Transverse colon (tissue), 4 donors: ENCODE results near the gene PCDHB7. TPM values are rescaled to one million over a fixed set of nuclear protein-coding genes. Genes with fewer than 3 reads are reported as not detected.
"Not testable (repeated sequence)": the region's sequence is repeated elsewhere in the genome, so short reads cannot be mapped to it uniquely, and the experiment has no call there.

ENCODE experiments used
- DNase-seq: peaks from one replicate; pipeline ENCODE4 v3.0.0-alpha.2; 2019
- H3K27ac ChIP-seq, 4 donors: fragments of 200-600 bp; sonication (generic); 2 replicates each; pipeline ENCODE4 v1.5.1; 2016 to 2018; ENCODE audit warnings: inconsistent platforms in 4 of 4
- H3K27me3 ChIP-seq: fragments of 200-600 bp; sonication (generic); 2 replicates; pipeline ENCODE4 v1.5.1; 2017; ENCODE audit warnings: inconsistent platforms
- H3K36me3 ChIP-seq, 4 donors: fragments of 200-600 bp; sonication (generic); 2 replicates each; pipeline ENCODE4 v1.5.1; 2017 to 2019; ENCODE audit warnings: inconsistent platforms in 4 of 4
- H3K4me1 ChIP-seq, 4 donors: fragments of 200-600 bp; sonication (generic); 2 replicates each; pipeline ENCODE4 v1.5.1; 2017 to 2020; ENCODE audit warnings: inconsistent platforms in 4 of 4
- H3K4me3 ChIP-seq, 4 donors: fragments of 200-600 bp; sonication (generic); 1 replicate in 1 of 4; 2 replicates in 3 of 4; pipeline versions ENCODE4 v1.5.1 to v1.6.1; 2017 to 2019; ENCODE audit warnings: inconsistent platforms in 4 of 4
- H3K9me3 ChIP-seq, 2 donors: fragments of 200-600 bp; sonication (generic); 2 replicates each; pipeline ENCODE4 v1.5.1; 2017 to 2019; ENCODE audit warnings: inconsistent platforms in 2 of 2
- CTCF ChIP-seq, 5 experiments: fragments of 200-600 bp in 3 of 5; fragments of 450-650 bp in 2 of 5; sonication (generic) in 3 of 5; IDR thresholded peaks; 1 replicate in 2 of 5; 2 replicates in 3 of 5; pipeline ENCODE4 v1.5.1; 2016 to 2017; ENCODE audit warnings: antibody characterized with exemption in 5 of 5, inconsistent platforms in 3 of 5, mild to moderate bottlenecking in 2 of 5, moderate library complexity in 1 of 5
- EP300 ChIP-seq: sonication (generic); formaldehyde crosslinking; IDR thresholded peaks from one replicate; pipeline ENCODE4 v1.6.1; 2017; ENCODE audit warnings: antibody characterized with exemption, low read depth
- POLR2A ChIP-seq: fragments of 450-650 bp; IDR thresholded peaks from one replicate; pipeline ENCODE4 v1.6.1; 2016; ENCODE audit warnings: antibody characterized with exemption, mild to moderate bottlenecking, moderate library complexity
- POLR2AphosphoS5 ChIP-seq, 3 donors: sonication (generic); formaldehyde crosslinking; IDR thresholded peaks; one replicate each; pipeline ENCODE4 v1.6.1; 2016; ENCODE audit warnings: antibody characterized with exemption in 3 of 3
- WGBS, 2 donors: methylation state at CpG; one replicate each; pipeline ENCODE4 v1.1.5; 2018; ENCODE audit warnings: low coverage in 1 of 2; 5-methylcytosine and 5-hydroxymethylcytosine counted together
- in situ Hi-C, 4 donors: fragments of 200-750 bp; cut with MboI; loops; one replicate each; pipeline versions ENCODE4 v1.15.0 to v1.15.1; 2017; ENCODE audit warnings: low sequenced_read_pairs in 3 of 4, low pct_ligation_motif_present in 1 of 4, low pct_unique_long_range_greater_than_20kb in 1 of 4
- intact Hi-C: fragments of 100-400 bp; cut with DNase I; formaldehyde crosslinking; loops from one replicate; pipeline ENCODE4 v1.15.1; 2023; ENCODE audit warnings: low total_unique reads
- total RNA-seq, 4 donors: library from RNA; depleted of rRNA; stranded (reverse); fragments of >200 nt; gene quantifications; one replicate each; pipeline ENCODE4 v1.1.0, GENCODE V29; 2016

PCDHB7 gene
- total RNA-seq, 4 donors from 2014 or later, result 0.37 to 1.6 (median 0.67) TPM

DNA sequence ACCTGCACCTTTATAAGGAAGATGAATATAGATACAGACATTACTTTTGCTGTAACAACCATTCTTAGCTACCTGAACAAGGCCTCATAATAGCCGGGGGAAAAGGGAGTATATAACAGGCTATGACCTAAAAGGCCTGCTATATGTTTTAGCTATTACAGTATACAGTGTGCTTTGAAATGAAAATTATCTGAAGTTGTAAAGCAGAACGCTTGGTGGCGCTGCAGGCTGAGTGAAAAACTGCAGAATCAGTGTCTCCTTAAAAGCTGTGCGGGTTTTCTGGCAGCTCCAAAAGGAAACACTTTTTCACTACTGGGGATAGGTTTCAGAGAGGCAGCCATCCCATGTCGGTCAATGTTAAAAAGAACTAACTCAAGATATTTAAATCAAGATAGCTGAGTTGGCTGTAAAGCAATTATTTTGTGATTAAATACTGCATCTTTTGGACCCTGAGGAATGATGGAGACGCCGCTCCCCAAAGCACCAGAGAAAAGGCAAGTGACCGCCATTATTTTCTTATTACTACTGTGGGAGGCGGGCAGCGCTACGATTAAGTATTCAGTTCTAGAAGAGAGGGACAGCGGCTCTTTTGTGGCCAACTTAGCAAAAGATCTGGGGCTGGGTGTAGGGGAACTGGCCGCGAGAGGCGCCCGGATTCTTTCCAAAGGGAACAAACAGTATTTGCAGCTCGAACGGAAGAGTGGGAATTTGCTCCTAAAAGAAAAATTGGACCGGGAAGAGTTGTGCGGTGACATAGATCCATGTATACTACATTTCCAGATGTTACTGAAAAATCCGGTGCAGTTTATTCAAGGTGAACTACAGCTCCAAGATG, 16.7 kb upstream of the PCDHB7 start:
- H3K4me1 ChIP-seq, result no peaks in the 10 kb centered on the region
- no peak for DNase-seq
- no peaks in the 10 kb centered on the region for H3K36me3 ChIP-seq
- WGBS, 2 donors, result 51 to 59% methylated on average over 14 to 21 of the region's 21 CpGs
- in situ Hi-C loops (no loop called here), intact Hi-C loops (no loop called here)
- TF ChIP-seq EP300 (no peak), POLR2A (no peak), CTCF (IDR thresholded peaks at IDR 0.05) (no peak), POLR2AphosphoS5 (IDR thresholded peaks at IDR 0.05) (no peak)
- peaks cover 14 to 37% of the 10 kb centered on the region in 2 donors for H3K9me3 ChIP-seq
- no peak overlapping the region for H3K4me3 ChIP-seq
- no peak overlapping the region for H3K27ac ChIP-seq
- no peaks in the 10 kb centered on the region for H3K27me3 ChIP-seq

DNA sequence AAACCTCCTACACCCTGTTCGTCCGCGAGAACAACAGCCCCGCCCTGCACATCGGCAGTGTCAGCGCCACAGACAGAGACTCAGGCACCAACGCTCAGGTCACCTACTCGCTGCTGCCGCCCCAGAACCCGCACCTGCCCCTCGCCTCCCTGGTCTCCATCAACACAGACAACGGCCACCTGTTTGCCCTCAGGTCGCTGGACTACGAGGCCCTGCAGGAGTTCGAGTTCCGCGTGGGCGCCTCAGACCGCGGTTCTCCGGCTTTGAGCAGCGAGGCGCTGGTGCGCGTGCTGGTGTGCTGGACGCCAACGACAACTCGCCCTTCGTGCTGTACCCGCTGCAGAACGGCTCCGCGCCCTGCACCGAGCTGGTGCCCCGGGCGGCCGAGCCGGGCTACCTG, 15.1 kb upstream of the PCDHB7 start:
- intact Hi-C loops, in situ Hi-C loops, H3K27me3 ChIP-seq, H3K4me3 ChIP-seq, H3K4me1 ChIP-seq, DNase-seq, H3K27ac ChIP-seq, H3K36me3 ChIP-seq: not testable (repeated sequence)
- WGBS, 2 donors, result 75% methylated on average over 25 of the region's 38 CpGs; no CpG with 5 or more reads in 1 of the 2 donors
- H3K9me3 ChIP-seq, result peaks cover 12 to 30% of the 10 kb centered on the region in 2 donors

GRCh38 chr5:141157901-141158300, 14.5 kb upstream of the PCDHB7 start:
- H3K4me3 ChIP-seq, H3K27me3 ChIP-seq, in situ Hi-C loops, DNase-seq, H3K27ac ChIP-seq, intact Hi-C loops, H3K36me3 ChIP-seq, H3K4me1 ChIP-seq: not testable (repeated sequence)
- H3K9me3 ChIP-seq, result peaks cover 12 to 31% of the 10 kb centered on the region in 2 donors
- 69% methylated on average over 8 of the region's 28 CpGs; no CpG with 5 or more reads in 1 of the 2 donors for WGBS, 2 donors

- Histone ChIP-seq H3K27me3 (peaks cover 18% of the 10 kb centered on the region), H3K9me3 (peaks cover 30 to 34% of the 10 kb centered on the region in 2 donors)
- DNase-seq, H3K4me3 ChIP-seq, H3K36me3 ChIP-seq, H3K4me1 ChIP-seq, in situ Hi-C loops, H3K27ac ChIP-seq, intact Hi-C loops: not testable (repeated sequence)
- 73 to 80% methylated on average over 10 to 66 of the region's 79 CpGs for WGBS, 2 donors
Observed at GRCh38 chr5:141174291-141175104, 2.1 kb downstream of the PCDHB7 start.

DNA sequence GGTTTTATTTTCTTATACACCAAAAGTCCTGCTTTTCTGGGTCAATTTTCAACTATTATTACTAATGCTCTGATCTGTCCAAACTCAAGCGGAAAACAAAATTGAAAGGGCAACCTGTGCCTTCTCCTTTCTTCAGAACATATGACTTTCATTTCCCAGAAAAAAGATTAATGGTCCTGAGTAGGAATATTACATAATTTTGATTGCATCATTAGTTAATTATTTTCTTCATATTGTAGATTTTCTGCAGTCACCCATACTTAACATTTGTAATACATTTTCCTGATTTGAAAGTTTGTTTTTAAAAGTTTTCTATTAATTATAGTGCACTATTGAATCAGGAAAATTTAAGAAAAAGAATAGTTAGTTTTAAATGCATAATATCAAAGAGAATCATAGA, 3.5 kb downstream of the PCDHB7 start:
- intact Hi-C loops (no loop called here), in situ Hi-C loops (no loop called here)
- DNase-seq, result no peak
- H3K4me3 ChIP-seq, result no peak overlapping the region
- WGBS, 2 donors, result 69 to 72% methylated on average over 1 of the region's 1 CpG
- peaks cover 30% of the 10 kb centered on the region in 2 donors for H3K9me3 ChIP-seq
- H3K27ac ChIP-seq, result no peak overlapping the region
- H3K4me1 ChIP-seq, result no peaks in the 10 kb centered on the region
- peaks cover 18% of the 10 kb centered on the region for H3K27me3 ChIP-seq
- TF ChIP-seq POLR2A, result no peak
- TF ChIP-seq CTCF (IDR thresholded peaks at IDR 0.05), result no peak
- no peak for TF ChIP-seq EP300
- no peak for TF ChIP-seq POLR2AphosphoS5 (IDR thresholded peaks at IDR 0.05)
- H3K36me3 ChIP-seq, result no peaks in the 10 kb centered on the region

DNA sequence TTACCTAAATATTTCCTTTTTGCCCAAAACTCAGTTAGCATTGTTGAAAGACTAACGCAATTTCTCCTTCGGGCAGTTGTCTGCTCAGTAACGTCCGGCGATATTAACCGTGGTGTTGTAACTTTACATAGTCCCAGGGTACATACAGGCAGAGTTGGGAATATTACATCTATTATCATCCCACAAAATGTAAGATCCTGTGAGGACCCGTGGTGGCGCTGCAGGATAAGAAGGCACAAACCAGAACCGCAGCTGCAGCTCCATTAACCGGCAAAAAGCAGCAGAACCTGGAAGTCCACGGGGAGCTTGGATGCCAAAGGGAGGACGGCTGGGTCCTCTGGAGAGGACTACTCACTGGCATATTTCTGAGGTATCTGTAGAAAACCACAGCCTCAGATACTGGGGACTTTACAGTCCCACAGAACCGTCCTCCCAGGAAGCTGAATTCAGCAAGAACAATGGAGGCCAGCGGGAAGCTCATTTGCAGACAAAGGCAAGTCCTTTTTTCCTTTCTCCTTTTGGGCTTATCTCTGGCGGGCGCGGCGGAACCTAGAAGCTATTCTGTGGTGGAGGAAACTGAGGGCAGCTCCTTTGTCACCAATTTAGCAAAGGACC, 5.2 kb downstream of the PCDHB7 start, which contains the start of gene PCDHB8:
PCDHB8 (plus strand) TSS at position 214 of the 615 bp plus-strand sequence; CDS start at position 459, 245 bp downstream.
- DNase-seq, H3K4me1 ChIP-seq, H3K27ac ChIP-seq, H3K36me3 ChIP-seq, in situ Hi-C loops, H3K4me3 ChIP-seq, intact Hi-C loops: not testable (repeated sequence)
- Histone ChIP-seq H3K27me3 (peaks cover 18% of the 10 kb centered on the region), H3K9me3 (peaks cover 30% of the 10 kb centered on the region in 2 donors)
- 55 to 70% methylated on average over 7 to 14 of the region's 18 CpGs for WGBS, 2 donors

- H3K36me3 ChIP-seq, H3K27ac ChIP-seq, in situ Hi-C loops, H3K4me3 ChIP-seq, intact Hi-C loops, H3K4me1 ChIP-seq, DNase-seq: not testable (repeated sequence)
- Histone ChIP-seq H3K27me3 (peaks cover 18% of the 10 kb centered on the region), H3K9me3 (peaks cover 25 to 37% of the 10 kb centered on the region in 2 donors)
- 78 to 81% methylated on average over 7 to 38 of the region's 39 CpGs for WGBS, 2 donors
Observed at GRCh38 chr5:141179371-141179770, 6.9 kb downstream of the PCDHB7 start.

GRCh38 chr5:141179876-141180275, 7.4 kb downstream of the PCDHB7 start:
- H3K27ac ChIP-seq, H3K4me3 ChIP-seq, intact Hi-C loops, H3K36me3 ChIP-seq, in situ Hi-C loops, H3K4me1 ChIP-seq, DNase-seq: not testable (repeated sequence)
- H3K9me3 ChIP-seq, result peaks cover 28 to 38% of the 10 kb centered on the region in 2 donors
- peaks cover 18% of the 10 kb centered on the region for H3K27me3 ChIP-seq
- WGBS, 2 donors, result 63% methylated on average over 25 of the region's 32 CpGs; no CpG with 5 or more reads in 1 of the 2 donors
